ENCODE measurements around the gene PRKCH.

PRKCH gene

DNA sequence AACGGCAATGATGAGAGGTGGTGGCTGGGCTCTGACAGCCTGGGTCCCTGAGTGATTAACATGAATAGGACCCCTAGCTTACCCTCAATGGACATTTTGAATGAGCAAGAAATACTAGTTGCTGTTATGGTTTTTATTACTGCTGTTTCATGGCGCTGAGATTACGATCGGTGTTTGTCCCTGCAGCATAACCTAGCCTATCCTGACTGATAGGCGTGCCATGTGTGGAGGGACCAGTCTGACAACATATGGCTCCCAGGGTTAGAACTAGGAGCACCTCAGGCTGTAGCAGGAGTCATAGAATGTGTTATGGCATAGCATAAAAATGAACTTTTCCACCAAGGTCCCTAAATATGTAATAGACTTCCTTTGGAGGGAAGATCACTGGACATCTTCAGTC is 236.5 kb downstream of the PRKCH start:
- DNase-seq, result no peak

DNA sequence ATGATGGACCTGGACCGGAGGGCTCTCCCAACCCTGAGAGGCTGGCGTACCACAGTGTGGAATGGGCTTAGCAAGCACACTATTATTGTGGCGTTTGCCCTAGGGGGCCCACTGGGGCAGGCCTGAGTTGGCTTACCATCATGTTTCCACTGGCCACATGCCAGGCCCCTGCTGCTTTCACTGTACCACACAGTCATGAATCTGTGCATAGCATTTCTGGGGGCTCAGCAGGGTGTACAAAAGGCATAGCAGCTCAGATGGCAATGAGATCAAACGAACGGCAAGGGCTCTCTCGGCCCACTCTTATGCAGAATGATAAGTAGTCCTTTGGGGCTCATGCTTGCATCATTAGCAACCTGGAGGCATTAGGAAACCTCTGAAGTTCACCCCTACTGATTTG is 236.9 kb downstream of the PRKCH start:
- no peak for DNase-seq

DNA sequence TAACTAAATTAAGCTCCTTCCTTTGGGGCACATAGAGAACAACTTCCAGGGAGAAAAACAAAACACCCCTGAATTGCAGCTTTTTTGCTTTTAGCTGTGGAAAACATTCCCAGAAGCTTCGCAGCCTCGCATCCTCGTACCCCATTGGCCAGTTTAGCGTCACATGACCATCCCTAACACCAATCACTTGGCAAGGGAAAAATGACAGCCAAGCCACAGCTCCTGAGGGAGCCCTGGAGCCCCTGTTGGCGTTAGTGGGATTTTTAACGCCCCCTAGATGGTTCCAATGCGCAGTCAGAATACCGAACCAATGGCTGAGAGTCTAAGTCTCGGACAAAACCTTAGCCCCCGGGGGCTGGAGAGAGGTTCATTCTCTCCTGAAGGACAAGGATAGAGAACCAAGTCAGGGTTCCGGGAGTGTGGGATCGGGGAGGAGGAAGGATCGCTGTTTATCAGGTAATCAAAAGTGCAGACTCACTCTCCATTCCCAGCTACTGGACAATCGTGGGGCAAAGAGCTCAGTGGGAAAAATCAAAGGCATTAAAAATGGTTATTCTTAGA is 238.3 kb downstream of the PRKCH start:
- DNase-seq, result no peak

DNA sequence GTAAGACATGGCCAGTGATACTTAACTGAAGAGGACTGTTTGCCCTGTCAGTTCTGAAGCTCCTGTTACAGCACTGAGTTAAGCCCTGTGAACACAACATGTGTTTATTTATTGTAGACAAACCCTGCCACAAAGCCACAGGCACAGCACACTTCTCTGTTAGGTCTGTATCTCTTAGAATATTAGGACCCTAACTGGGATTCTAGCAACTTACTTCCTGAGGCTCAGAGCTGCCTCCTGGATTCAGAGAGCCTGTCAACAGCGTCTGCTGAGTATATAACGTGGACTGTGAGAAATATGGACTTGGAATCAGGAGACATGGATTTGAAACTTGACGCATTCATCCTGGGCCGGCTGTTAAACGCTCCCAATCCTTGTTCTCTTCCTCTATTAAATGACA is 238.9 kb downstream of the PRKCH start:
- DNase-seq, result no peak

DNA sequence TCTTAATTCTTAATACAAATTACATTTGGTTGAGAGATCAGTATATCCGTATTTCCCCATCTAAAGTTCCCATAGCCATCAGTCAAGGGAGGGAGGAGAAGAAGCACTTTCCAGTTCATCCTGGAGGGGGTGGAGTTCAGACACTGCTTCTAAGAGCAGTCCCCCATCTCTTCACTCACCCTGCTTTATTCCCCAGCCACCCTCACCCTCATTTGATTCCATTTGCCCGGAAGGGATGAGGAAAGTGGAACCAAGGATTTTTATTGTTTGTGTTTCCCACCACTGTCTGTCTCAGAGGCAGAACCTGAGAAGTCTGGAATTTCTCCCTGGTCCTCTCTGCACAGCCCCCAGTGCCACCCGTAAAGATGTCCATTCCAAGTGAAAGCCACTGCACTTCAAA is 239.7 kb downstream of the PRKCH start:
- no peak for DNase-seq

DNA sequence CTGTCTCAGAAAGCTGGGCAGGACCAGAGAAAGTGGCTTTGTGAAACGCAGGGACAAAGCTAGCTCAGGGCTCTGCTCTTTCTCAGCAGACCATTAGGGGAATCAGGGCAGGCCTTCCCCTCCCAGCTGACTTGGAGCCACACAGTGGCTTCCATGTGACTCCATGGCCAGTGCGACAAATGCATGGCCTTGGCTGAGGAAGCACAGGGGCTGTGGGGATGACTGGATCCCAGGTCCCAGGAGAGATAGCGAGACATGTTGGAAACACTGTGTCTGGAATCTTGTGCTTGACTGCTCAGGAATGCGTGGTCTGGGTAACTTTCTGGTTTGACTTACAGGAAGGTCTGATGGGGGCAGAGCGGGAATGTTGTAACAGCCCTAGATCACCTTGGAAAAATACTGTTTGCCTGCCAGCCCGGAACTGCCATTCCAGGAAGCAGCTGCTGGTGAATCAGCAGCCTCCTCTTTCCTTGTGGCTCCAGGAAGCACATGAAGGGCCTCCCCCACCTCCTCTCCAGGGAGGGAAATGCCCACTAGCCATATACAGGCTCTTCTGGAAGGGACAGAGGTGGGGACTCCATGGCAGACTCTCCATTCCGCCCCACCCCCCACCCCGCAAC is 240.4 kb downstream of the PRKCH start:
- DNase-seq, result no peak

DNA sequence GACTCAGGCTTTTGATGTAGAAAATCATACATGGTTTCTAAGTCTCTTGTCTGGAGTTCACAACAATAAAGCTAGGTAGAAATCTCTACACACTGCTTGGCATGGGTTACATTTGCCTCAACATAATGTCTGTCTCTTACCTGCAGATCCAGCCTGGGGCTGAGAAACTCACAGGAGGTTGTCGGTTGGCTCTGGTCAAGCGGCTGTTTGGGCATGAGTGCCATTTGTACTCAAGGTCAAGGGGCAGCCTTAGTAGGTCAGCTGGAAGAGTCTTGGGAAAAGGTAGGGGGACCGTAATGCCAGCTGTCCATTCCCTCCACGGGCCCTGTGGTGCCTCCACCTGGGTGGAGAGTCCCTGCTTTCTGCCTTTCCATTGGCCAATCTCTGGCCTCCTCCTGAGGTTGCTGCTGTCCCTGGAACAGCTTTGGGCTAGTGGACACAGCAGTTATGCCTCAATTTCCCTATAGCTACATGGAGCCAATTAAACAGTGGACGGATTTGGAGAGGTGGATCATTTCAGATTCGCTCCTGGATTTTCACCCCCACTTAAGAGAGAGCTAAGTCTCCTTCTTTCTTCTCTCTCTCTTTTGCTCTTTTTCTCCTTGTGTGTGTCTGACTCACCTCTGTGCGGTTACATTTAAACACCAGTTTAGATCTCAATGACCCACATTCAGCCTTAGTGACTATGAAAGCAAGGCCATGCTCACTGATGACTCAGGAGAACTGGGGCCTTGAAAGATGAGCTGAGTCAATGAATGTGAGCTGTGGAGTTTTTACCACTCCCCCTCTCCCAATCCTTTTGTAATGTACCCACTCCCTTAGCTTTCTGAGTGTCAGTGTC is 241.2 kb downstream of the PRKCH start:
- DNase-seq, result no peak

DNA sequence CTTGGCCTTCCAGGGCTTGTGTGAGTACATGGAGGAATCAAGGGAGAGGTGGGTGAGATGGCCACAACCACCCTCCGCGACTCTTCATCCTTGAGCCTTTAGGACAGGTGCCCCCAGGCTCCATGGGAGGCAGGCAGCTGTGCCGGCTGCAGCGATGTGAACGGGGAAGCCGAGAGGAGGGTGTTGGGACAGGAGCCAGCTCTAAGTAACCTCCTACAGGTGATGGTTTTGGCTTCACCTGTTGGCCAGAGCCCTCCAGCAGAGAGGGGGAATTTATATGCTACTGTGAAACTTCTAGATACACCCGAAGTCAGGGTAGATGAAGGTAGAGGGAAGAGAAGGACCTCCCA is 241.8 kb downstream of the PRKCH start:
- DNase-seq, result no peak

DNA sequence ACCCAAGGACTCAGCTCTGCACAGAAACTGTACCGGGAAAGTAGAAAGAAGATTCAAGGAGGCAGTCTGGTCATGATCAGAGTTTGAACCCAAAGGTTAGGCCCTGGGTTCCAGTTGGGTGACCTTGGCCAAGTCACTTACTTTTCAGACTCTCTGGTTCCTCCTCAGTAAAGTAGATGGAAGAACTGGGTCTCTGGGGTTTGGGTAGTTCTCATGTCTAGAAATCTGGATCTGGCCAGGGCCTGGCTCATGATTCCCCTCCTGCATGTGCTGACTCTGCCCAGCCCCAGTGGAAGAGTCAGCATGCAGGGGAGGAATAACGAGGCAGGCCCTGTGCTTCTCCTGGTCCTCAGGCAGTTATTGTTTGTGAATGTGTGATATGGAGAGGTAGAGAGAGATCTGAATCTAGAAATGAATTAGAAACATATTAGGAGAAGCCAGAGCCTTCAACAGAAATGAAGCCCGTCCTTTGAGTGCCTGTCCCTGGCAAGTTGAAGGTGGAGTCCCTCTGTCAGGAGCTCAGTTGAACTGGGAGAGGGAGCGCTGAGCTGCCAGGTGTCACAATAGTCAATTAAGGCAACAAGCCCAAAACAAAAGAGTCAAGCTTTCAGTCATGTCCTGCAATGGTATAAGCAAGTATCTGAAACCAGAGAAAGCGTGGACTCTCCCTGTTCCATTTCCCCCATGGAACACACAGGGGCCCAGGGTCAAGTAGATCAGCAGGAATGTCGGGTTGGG is 242.7 kb downstream of the PRKCH start:
- no peak for DNase-seq

DNA sequence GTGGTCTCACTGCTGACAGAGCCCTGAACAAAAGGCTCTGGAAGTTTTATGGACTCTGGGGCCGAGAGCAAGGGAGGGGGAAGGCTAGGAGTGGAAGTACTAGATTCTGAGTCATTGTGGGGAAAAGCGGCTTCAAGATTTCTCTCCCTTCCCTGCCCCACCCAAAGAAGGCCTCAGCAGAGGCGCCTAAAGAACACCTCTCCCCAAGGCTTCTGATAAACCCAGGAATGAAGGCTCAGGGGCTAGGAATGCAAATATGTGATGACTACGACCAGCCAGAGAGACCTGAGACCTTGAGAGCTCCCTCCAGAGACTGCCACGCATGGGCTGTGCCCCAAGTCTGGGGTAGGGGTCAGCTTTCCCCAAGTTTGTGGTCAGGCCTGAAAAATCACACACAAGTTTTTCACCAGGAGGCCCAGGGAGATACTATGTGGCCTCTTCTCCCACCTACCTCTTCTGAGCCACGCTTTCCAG is 243.3 kb downstream of the PRKCH start:
- DNase-seq, result no peak

DNA sequence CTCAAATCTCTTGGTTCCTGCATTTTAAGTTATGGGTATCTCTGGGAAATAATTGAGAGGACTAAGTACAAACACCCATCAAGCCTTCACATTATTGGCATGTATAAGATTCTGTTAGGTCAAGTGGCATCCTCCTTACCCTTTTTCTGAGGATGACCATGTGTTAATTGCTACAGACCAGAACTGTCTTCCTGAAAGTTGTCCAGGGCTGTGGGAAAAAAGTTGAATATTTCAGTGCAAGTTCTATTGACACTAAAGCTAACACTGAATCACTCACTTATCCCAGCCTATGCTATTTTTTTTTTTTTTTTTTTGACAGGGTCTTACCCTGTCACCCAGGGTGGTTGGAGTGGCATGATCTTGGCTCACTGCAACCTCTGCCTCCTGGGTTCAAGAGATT is 243.8 kb downstream of the PRKCH start:
- no peak for DNase-seq

DNA sequence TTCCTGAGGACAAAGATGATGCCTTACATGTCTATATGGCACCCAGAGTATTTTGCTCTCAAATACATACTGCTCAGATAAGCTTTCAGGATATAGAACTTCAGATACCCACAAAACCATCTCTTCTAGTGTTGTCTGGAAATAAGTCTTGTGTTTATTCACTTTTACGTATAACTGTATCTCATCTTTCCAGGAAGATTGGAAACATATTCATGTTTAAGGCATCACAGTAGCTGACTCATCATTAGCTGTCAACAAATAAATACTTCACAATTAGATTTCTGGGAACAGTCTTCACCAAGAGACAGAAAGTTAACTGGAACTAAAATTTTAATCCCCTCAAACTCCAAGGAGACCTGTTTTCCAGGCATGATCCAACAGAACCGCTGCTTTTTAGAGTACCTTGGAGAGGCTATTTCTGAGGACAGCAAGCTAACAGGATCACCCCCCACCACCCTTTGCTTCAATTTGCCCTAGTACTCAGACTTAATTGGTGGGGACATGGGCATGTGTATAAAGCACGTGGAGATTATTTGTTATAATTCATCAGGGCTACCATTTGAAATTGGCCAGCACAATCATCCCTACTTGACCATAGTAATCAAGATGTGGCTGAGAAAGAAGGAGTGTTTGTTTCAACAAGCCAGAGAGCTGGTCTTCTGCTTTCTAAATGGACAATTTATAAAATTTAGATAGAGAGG is 244.6 kb downstream of the PRKCH start:
- no peak for DNase-seq

DNA sequence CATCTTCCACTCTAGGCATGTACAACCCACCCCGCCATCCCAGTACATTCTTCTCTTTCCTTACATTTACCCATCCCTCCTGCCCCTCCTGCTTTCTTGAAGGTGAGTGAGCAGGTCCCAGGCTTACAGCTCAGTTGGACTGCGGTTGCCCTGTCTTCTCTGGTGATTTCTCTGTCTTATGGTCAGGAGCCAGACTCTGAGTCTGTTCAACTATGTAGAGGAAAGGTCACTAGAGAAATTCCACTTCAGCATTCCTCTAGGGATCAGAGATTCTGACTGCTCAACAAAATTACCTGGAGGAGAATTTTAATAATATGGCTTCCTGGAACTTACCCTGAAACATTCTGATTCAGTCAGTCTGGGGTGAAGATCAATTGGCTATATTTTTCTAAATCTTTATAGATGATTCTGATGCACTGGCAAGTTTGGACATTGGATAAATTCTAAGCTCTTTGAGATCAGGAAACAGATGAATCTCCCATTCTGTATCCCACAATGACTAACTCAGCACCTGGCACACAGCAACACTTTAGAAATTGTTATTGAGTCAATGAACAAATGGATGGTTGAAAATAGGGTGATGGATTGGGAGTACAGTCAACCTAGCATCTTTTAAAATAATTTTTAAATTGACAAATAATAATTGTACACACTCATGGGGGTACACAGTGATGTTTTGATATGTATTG is 245.3 kb downstream of the PRKCH start:
- no peak for DNase-seq

DNA sequence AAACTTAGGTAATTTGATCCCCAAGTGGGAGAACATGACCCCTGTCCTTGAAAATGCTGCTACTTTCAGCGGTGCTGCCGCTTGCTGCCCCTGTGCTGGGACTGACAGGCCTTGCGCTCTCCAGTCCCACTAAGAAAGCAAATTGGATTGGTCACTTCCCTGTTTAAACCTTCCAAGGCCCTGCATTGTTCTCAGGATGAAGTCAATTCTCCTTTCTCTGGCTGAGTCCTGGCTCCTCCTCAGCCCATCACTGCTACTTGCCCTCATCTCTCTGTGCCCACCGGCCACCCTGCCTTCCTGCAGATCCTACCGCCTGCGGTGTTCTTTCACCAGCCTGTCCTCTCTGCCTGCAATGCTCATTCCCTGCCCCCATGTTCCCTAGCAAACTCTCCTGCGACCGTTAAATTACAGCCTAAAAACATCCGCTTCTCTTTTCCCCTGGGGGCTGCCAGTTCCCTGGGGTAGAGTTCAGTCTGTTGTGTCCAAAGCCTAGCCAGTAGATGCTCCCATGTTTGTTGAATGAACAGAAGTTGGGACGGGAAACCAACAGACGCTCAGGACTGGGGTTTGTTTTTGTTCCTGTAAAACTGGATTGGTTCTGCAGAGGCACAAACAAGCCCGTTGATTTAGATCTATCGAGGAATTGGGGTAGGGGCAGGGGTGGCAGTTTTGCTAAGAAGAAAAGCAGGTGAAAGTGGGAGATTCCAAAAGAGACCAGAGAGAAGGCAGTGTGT is 246.6 kb downstream of the PRKCH start:
- DNase-seq, result no peak

DNA sequence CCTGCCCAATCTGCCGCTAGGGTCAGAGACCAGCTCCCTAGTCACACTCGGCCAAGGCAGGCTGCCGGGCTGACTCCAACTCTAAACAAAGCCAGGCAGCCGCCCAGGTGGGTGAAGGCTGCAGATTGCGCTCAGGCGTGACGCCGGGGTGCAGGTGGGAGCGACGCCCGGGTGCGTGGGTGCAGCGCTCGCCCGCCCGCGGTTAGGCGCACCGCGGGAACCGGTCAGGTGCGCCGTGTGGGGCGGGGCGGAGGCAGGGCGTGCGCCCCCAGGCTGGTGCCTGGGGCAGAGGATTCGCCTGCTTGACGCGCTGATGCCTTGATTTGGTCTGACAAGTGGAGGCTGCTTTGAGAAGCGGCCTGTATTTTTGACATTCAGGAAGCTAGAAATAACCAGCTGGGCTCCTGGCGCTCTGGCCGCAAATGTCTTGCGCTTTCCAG is 247.2 kb downstream of the PRKCH start:
- DNase-seq, result peak; percentile 39

DNA sequence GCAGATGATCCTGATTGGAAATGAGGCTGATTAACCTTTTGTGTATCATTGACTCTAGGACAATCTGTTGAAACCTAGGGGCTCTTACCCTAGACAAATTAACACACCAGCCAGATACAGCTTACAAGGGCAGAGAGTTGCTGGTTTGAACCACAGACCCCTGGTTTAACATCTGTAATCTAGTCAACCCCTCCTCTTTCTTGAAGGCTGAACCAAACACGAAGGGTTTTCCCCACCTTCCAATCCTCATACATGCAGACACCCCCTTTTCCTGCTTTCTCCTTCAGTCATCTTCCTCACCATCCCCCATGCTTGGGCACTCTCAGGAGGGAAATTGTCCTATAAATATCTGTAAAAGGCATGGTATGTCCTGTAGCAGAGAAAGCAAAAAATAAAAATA is 247.9 kb downstream of the PRKCH start:
- no peak for DNase-seq

DNA sequence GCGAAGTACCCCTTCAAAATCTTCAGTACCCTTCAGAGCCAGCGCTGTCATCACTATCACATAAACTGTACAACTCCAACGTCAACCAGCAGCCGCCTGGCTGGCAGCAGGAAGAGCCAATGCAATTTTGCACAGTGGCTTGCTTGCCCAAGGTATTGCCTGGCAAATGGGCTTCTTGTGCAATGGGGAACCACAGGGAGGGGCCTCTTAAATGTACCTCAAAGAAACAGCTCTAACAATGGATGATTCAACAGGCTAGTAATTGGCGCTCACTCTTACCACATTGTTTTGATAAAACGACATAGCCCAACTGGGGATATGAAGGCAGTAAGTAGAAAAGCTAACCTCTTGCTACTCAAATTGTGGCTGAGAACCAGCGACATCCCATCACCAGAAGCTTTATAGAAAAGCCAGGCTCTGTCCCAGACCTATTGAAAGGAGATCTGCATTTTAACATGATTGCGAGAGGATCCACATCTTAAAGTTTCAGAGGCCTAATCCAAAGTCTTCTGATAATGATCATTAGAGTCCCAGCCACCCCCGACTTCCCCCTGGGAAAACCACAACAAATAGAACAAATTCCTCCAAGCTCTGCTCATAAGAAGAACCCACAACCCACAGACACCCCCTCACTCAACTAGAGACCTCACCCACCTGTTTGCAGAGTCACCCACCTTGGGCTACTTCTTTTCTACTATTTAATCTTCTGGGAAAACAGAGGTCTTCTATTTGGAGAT is 248.6 kb downstream of the PRKCH start:
- no peak for DNase-seq

DNA sequence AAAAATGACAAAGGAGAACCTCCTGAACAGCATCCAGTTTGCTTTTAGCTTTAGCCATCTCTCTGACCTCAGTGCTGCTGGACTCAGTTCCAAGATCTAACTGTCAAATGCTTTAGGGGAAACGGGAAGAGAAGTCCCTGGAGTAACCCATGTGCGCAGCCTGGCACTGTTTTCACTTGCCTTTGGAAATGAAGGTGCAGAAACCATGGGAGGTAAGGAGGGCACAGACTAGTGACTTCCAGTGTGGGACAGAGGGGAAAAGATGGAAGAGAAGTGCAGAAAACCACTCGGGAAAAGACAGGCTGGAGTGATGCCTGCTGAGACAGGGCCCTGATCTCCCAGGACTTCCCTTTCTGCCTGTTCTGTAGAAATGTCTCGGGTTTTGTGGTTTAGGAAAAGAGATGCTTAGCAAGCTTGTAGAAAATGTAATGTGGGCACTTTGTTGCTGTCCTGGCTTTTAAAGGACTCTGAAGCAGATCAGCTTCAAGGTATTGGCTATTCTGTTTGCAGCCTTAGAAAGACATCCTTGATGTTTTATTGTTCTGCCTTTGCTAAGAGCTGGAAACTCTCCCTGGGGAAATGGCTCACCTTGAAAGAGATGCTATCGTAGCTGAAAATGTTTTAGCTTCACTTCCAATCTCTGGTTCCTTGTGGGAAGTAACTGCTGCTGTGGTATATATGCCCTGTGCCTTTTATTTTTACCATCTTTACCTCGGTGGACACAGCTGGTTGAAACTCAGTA is 249.3 kb downstream of the PRKCH start:
- no peak for DNase-seq

DNA sequence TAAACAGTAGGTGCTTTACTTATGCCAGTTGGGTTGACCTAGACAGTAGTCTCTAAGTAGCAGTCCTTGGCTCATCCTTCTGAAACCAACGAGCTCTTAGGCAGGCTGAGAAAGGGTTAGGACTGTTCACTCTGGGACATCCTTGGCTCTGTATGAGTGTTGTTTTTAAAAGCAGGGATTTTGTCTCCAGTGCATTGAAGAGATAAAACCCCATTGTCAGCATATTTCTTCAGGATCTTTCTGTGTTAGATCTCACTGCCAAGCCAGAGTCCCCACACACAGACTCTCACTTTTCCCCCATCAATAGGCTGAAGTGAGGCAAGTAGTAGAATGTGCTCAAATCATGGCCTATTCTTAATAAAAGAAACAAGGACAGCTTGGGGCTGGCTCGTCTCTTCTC is 250.5 kb downstream of the PRKCH start:
- DNase-seq, result no peak

DNA sequence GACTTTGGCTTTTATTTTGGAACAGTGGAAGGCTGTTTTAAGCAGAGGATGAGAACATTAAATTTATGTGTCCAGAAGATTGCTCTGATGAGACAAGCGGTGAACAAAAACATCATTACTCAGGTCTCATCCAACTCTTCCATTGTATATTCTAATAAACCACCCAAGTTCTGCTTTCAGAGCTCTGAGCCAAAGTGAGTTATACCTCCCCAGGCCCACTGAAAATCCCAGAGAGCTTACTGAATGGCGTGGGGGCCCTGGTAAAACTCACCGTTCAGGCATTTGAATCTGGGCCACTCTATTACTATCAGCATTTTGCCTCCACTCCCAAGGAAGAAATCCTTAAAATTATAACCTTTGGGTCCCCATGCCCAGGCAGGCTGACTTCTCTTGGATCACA is 251.9 kb downstream of the PRKCH start:
- no peak for DNase-seq
